GM23338 (cell line): ENCODE data around the gene EXOSC7. TPM values are rescaled to one million over a fixed set of nuclear protein-coding genes. Genes with fewer than 3 reads are reported as not detected.

Experiments
- ATAC-seq: fragments of 200-7000 bp; cut with Tn5 transposase; 3 replicates; pipeline ENCODE4 v1.9.1; 2020
- DNase-seq: peaks from one replicate; pipeline ENCODE4 v3.0.0-alpha.2; 2015; ENCODE audit warnings: low spot score
- H2AFZ ChIP-seq: fragments of 200-600 bp; sonication (generic); 2 replicates; pipeline ENCODE4 v1.8.0; 2016; ENCODE audit warnings: antibody characterized with exemption, mild to moderate bottlenecking, moderate library complexity
- H3F3A ChIP-seq: fragments of 200-600 bp; sonication (generic); replicated peaks from 2 replicates; pipeline ENCODE4 v1.8.0; 2017; ENCODE audit warnings: antibody characterized with exemption, mixed run types, low read depth
- H3K27ac ChIP-seq: fragments of 200-600 bp; sonication (generic); 2 replicates; pipeline ENCODE4 v1.6.1; 2016; ENCODE audit warnings: low read depth
- H3K27me3 ChIP-seq: fragments of 200-600 bp; sonication (generic); 2 replicates; pipeline ENCODE4 v1.8.0; 2016; ENCODE audit warnings: mild to moderate bottlenecking, mixed run types, moderate library complexity; ENCODE audit not compliant: insufficient read depth
- H3K36me3 ChIP-seq: fragments of 200-600 bp; sonication (generic); 2 replicates; pipeline ENCODE4 v1.8.0; 2016; ENCODE audit warnings: mild to moderate bottlenecking; ENCODE audit not compliant: insufficient read depth
- H3K4me1 ChIP-seq: fragments of 200-600 bp; sonication (generic); 2 replicates; pipeline ENCODE4 v1.8.0; 2016; ENCODE audit warnings: mild to moderate bottlenecking, moderate library complexity; ENCODE audit not compliant: insufficient read depth
- H3K4me2 ChIP-seq: fragments of 200-600 bp; sonication (generic); 2 replicates; pipeline ENCODE4 v1.7.1; 2017; ENCODE audit warnings: mixed run types
- H3K4me3 ChIP-seq: fragments of 200-600 bp; sonication (generic); 2 replicates; pipeline ENCODE4 v1.6.1; 2016; ENCODE audit warnings: mixed run types
- H3K79me2 ChIP-seq: fragments of 200-600 bp; sonication (generic); replicated peaks from 2 replicates; pipeline ENCODE4 v1.8.0; 2017; ENCODE audit warnings: mild to moderate bottlenecking; ENCODE audit not compliant: insufficient read depth
- H3K9me2 ChIP-seq: fragments of 200-600 bp; sonication (generic); 2 replicates; pipeline ENCODE4 v1.8.0; 2017; ENCODE audit not compliant: insufficient read depth
- H4K20me1 ChIP-seq: fragments of 200-600 bp; sonication (generic); replicated peaks from 2 replicates; pipeline ENCODE4 v1.8.0; 2017; ENCODE audit warnings: mild to moderate bottlenecking; ENCODE audit not compliant: insufficient read depth
- H3K27ac Mint-ChIP-seq: 2 replicates; pipeline ENCODE4 v1.8.0; 2020; ENCODE audit warnings: inconsistent platforms, mild to moderate bottlenecking, moderate library complexity, mixed read lengths
- H3K27me3 Mint-ChIP-seq: 3 replicates; pipeline ENCODE4 v1.8.0; 2022; ENCODE audit warnings: low read depth, mild to moderate bottlenecking, moderate library complexity, mixed read lengths, inconsistent platforms; ENCODE audit not compliant: insufficient read depth, poor library complexity
- H3K36me3 Mint-ChIP-seq: 3 replicates; pipeline ENCODE4 v1.8.0; 2021; ENCODE audit warnings: low read depth, mild to moderate bottlenecking, inconsistent platforms, moderate library complexity, mixed read lengths
- H3K4me1 Mint-ChIP-seq: 3 replicates; pipeline ENCODE4 v1.8.0; 2020; ENCODE audit warnings: mild to moderate bottlenecking, inconsistent platforms, mixed read lengths
- H3K4me3 Mint-ChIP-seq: 3 replicates; pipeline ENCODE4 v1.8.0; 2021; ENCODE audit warnings: moderate library complexity, mild to moderate bottlenecking, inconsistent platforms, mixed read lengths
- H3K9me3 Mint-ChIP-seq: 3 replicates; pipeline ENCODE4 v1.8.0; 2020; ENCODE audit warnings: moderate library complexity, mild to moderate bottlenecking, inconsistent platforms, mixed read lengths
- CREB1 ChIP-seq: fragments of 250-450 bp; sonication (Bioruptor Pico); IDR thresholded peaks from 2 replicates; pipeline ENCODE4 v1.5.0; 2020; ENCODE audit warnings: low read depth, mild to moderate bottlenecking, moderate library complexity
- CTCF ChIP-seq, 2 experiments: fragments of 200-600 bp in 1 of 2; sonication (generic) in 1 of 2; conservative IDR thresholded peaks; 2 replicates each; pipeline versions ENCODE4 v1.5.1 to v1.6.1; 2016 to 2017; ENCODE audit warnings: antibody characterized with exemption in 2 of 2, low read depth in 2 of 2, mild to moderate bottlenecking in 2 of 2, moderate library complexity in 1 of 2
- ETS1 ChIP-seq: IDR thresholded peaks from 2 replicates; pipeline ENCODE4 v1.6.1; 2016; ENCODE audit warnings: antibody characterized with exemption
- EZH2phosphoT487 ChIP-seq: fragments of 200-600 bp; sonication (generic); IDR thresholded peaks from one replicate; pipeline ENCODE4 v1.8.1; 2018; ENCODE audit warnings: antibody characterized with exemption; ENCODE audit not compliant: unreplicated experiment
- JUNB ChIP-seq: IDR thresholded peaks from one replicate; pipeline ENCODE4 v1.6.1; 2016; ENCODE audit warnings: antibody characterized with exemption; ENCODE audit not compliant: unreplicated experiment
- POLR2AphosphoS5 ChIP-seq: IDR thresholded peaks from 2 replicates; pipeline ENCODE4 v1.6.1; 2016; ENCODE audit warnings: antibody characterized with exemption, low read depth
- REST ChIP-seq: IDR thresholded peaks from one replicate; pipeline ENCODE4 v1.6.1; 2018; ENCODE audit warnings: antibody characterized with exemption; ENCODE audit not compliant: unreplicated experiment
- ZNF331 ChIP-seq: fragments of 250-450 bp; sonication (Bioruptor Pico); IDR thresholded peaks from 2 replicates; pipeline ENCODE4 v1.5.0; 2020; ENCODE audit warnings: low read depth, mild to moderate bottlenecking, moderate library complexity
- ZNF462 ChIP-seq: fragments of 250-450 bp; sonication (Bioruptor Pico); IDR thresholded peaks from 2 replicates; pipeline ENCODE4 v1.5.0; 2020; ENCODE audit warnings: mild to moderate bottlenecking, moderate library complexity
- polyA plus RNA-seq: library from polyadenylated mRNA; unstranded; fragments of >200 nt; fragmentation: Nextera tagmentation; extraction: Ambion mirVana; gene quantifications from 2 replicates; pipeline ENCODE4 v1.2.1, GENCODE V29; 2016
- total RNA-seq: library from RNA; depleted of rRNA; stranded (reverse); fragments of >200 nt; shearing (Covaris generic); gene quantifications from 2 replicates; pipeline ENCODE4 v1.2.3, GENCODE V29; 2014

The EXOSC7 gene
- total and polyA plus RNA-seq, 2 experiments from 2014 or later: 84.8 to 120 TPM

GRCh38 chr3:45048244-45048643 lies 72.2 kb downstream of the EXOSC7 start (continued):
- TF ChIP-seq REST (no peak), CREB1 (CRISPR knock-in tag) (no peak), ZNF331 (no peak), JUNB (no peak)

- TF ChIP-seq EZH2phosphoT487: no peak
- no peak for TF ChIP-seq ETS1
- TF ChIP-seq ZNF462 (CRISPR knock-in tag): no peak
- no peak for TF ChIP-seq CTCF (conservative IDR thresholded peaks at IDR 0.05; ENCODE audit: low read depth in 2 of 2)
- TF ChIP-seq POLR2AphosphoS5: no peak
- TF ChIP-seq ZNF331: no peak
- H3F3A ChIP-seq: no peaks in the 10 kb centered on the region
- H3K36me3 ChIP-seq: no peaks in the 10 kb centered on the region
- H3K4me1 ChIP-seq: no peaks in the 10 kb centered on the region; the same call in 1 of the 2 replicates
- Mint-ChIP-seq H3K27me3 (peaks cover 12% of the 10 kb centered on the region), H3K36me3 (no peaks in the 10 kb centered on the region), H3K27ac (no peak overlapping the region), H3K9me3 (no peaks in the 10 kb centered on the region), H3K4me1 (peaks cover 8% of the 10 kb centered on the region; the same call in 2 of the 3 replicates), H3K4me3 (no peak overlapping the region)
- ATAC-seq (no peak), DNase-seq (no peak)
- H3K9me2 ChIP-seq: no peaks in the 10 kb centered on the region
- no peak overlapping the region for H2AFZ ChIP-seq
- H3K4me3 ChIP-seq: no peak overlapping the region
- H3K4me2 ChIP-seq: no peak overlapping the region
- no peak overlapping the region for H3K27ac ChIP-seq
- no peaks in the 10 kb centered on the region for H3K79me2 ChIP-seq
- no peaks in the 10 kb centered on the region; the same call in 1 of the 2 replicates for H4K20me1 ChIP-seq
- peaks cover 4% of the 10 kb centered on the region for H3K27me3 ChIP-seq
Observed at GRCh38 chr3:45049807-45050206, 73.8 kb downstream of the EXOSC7 start.
